ENCODE data around the gene TBX5. TPM values are rescaled to one million over a fixed set of nuclear protein-coding genes. Genes with fewer than 3 reads are reported as not detected.
A peak's percentile ranks its signal among the peaks of the same experiment; 100 is the strongest.

The TBX5 gene
- total RNA-seq, 1 donor from 2014 or later: 8.4 TPM

DNA sequence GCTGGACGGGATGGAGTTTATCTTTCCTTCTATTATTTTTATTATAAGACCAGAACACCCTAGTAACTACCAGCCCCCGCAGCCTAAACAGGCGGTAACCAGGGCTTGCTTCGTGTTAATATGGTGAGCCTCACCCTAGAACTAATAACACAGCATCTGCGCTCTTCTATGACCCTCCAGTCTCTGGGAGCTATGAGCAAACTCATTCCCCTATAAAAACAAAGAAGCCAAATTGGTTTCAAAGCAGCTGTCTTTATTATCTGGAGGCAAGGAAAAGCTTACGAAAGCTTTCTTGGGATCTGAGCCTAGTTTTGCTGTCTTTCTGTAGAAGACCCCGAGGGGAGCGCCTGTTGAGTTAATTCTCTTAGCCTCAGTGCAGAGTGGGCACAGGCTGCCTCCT lies 85.0 kb downstream of the TBX5 start:
- Mint-ChIP-seq H3K9me3 (peaks cover 3% of the 10 kb centered on the region), H3K27me3 (ENCODE audit: low read depth) (peaks cover 18% of the 10 kb centered on the region)
- TF ChIP-seq, protein P1, sequence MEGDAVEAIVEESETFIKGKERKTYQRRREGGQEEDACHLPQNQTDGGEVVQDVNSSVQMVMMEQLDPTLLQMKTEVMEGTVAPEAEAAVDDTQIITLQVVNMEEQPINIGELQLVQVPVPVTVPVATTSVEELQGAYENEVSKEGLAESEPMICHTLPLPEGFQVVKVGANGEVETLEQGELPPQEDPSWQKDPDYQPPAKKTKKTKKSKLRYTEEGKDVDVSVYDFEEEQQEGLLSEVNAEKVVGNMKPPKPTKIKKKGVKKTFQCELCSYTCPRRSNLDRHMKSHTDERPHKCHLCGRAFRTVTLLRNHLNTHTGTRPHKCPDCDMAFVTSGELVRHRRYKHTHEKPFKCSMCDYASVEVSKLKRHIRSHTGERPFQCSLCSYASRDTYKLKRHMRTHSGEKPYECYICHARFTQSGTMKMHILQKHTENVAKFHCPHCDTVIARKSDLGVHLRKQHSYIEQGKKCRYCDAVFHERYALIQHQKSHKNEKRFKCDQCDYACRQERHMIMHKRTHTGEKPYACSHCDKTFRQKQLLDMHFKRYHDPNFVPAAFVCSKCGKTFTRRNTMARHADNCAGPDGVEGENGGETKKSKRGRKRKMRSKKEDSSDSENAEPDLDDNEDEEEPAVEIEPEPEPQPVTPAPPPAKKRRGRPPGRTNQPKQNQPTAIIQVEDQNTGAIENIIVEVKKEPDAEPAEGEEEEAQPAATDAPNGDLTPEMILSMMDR (IDR thresholded peaks at IDR 0.05; ENCODE audit: unreplicated experiment): no peak

DNA sequence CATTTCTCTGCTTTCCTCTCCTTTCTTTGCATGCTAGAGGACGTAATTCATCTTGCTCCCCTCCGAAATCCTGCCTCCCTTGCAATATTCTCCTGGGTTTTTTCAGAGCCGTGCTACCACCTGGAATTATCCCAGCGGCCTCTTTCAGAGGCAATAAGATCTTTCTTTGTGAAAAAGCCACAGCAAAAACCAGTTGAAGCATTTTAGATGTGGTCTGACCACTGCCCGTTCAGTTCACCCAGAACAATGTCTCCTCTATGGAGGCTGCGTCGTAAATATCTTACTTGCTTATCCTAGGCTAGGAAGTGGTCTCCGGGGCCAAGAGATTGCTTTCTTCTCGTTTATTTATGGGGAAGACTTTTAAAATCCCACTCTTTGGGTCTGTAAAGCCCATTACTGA lies 85.8 kb downstream of the TBX5 start:
- no peak for DNase-seq (ENCODE audit: low spot score in 2 of 2, unreplicated experiment in 2 of 2)

More for the DNA sequence above, 85.0 kb downstream of the TBX5 start:
- H3K27ac Mint-ChIP-seq: no peak overlapping the region
- no peak for DNase-seq (ENCODE audit: low spot score in 2 of 2, unreplicated experiment in 2 of 2)
- H3K4me3 Mint-ChIP-seq: no peak overlapping the region
- peaks cover 2% of the 10 kb centered on the region for H3K4me1 Mint-ChIP-seq
- H3K36me3 Mint-ChIP-seq: no peaks in the 10 kb centered on the region

DNA sequence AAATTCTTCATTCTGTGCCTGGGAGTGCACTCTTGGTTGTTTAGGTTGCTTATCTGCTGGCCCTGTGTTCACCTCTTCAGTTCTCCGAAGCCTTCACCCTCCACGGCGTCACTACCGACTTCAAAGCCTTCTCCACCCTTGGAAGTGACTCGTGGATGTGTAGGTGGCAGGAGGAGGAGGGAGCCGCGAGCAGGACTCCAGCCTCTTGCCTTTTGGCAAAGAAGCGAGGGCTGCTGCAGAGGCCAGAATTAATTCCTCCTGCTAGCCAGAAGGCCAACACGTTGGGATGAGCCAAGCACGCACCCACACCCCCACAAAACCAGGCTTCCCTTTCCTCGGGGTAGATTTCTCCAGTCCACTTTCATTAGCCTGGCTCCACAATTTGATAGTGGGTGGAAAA lies 86.5 kb downstream of the TBX5 start:
- H3K27me3 Mint-ChIP-seq (ENCODE audit: low read depth): peaks cover 11% of the 10 kb centered on the region
- peak overlapping the region; percentile 32 for H3K27ac Mint-ChIP-seq
- H3K4me3 Mint-ChIP-seq: no peak overlapping the region
- TF ChIP-seq, protein P1 (IDR thresholded peaks at IDR 0.05; ENCODE audit: unreplicated experiment): no peak
- H3K9me3 Mint-ChIP-seq: peaks cover 3% of the 10 kb centered on the region
- no peak for DNase-seq (ENCODE audit: low spot score in 2 of 2, unreplicated experiment in 2 of 2)
- no peaks in the 10 kb centered on the region for H3K36me3 Mint-ChIP-seq
- peaks cover 2% of the 10 kb centered on the region for H3K4me1 Mint-ChIP-seq

More for the DNA sequence above, 85.8 kb downstream of the TBX5 start:
- Mint-ChIP-seq H3K9me3 (peaks cover 3% of the 10 kb centered on the region), H3K36me3 (no peaks in the 10 kb centered on the region), H3K4me3 (no peak overlapping the region), H3K4me1 (peaks cover 2% of the 10 kb centered on the region), H3K27me3 (ENCODE audit: low read depth) (peaks cover 10% of the 10 kb centered on the region), H3K27ac (peak overlapping the region; percentile 47)
- TF ChIP-seq, protein P1 (IDR thresholded peaks at IDR 0.05; ENCODE audit: unreplicated experiment): no peak

DNA sequence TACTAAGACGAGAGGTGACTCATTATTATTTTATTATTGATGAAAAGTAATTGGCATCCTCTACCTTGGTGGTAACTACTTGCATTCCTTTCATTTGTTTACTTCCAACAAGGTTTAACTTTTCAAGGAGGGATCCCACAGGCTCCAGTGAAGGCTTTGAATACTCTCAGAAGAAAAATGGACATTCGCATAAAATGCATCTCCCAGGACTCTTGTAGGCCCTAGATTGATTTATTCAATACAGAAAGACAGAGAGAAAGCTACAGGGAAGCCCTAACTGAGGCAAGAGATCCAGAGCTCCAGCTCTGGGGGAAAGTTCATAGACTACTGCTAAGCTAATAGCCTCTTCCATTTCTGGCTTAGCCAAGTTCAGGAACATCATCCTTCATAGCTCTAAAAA lies 87.0 kb downstream of the TBX5 start:
- H3K4me1 Mint-ChIP-seq: peaks cover 2% of the 10 kb centered on the region
- H3K36me3 Mint-ChIP-seq: no peaks in the 10 kb centered on the region
- no peak overlapping the region for H3K27ac Mint-ChIP-seq
- TF ChIP-seq, protein P1 (IDR thresholded peaks at IDR 0.05; ENCODE audit: unreplicated experiment): no peak
- no peak overlapping the region for H3K4me3 Mint-ChIP-seq
- peaks cover 3% of the 10 kb centered on the region for H3K9me3 Mint-ChIP-seq
- peaks cover 14% of the 10 kb centered on the region for H3K27me3 Mint-ChIP-seq (ENCODE audit: low read depth)
- no peak for DNase-seq (ENCODE audit: low spot score in 2 of 2, unreplicated experiment in 2 of 2)

DNA sequence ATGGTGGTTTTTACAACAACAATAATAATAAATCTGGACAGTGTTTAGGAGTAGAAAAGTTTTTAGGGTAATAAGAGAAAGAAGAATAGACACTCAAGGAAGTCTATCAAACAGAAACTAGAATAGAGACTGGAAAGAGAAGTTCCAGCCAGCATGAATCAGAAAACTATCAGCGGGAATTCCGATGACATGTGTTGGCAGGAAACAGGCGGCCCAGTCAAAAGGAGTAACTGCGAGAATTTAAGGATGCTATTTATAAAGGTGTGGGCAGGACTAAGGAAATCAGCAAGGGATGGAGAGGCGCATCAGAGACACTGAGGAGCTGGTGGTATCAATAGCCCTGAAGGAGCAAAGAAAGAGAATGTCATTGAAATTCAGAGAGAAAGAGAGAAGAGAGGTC lies 89.9 kb downstream of the TBX5 start:
- no peak for DNase-seq (ENCODE audit: low spot score in 2 of 2, unreplicated experiment in 2 of 2)
- H3K36me3 Mint-ChIP-seq: no peaks in the 10 kb centered on the region

More for the DNA sequence above, 89.9 kb downstream of the TBX5 start:
- H3K4me1 Mint-ChIP-seq: peaks cover 2% of the 10 kb centered on the region
- peaks cover 3% of the 10 kb centered on the region for H3K9me3 Mint-ChIP-seq
- no peak overlapping the region for H3K27ac Mint-ChIP-seq
- no peak overlapping the region for H3K4me3 Mint-ChIP-seq
- H3K27me3 Mint-ChIP-seq (ENCODE audit: low read depth): peaks cover 11% of the 10 kb centered on the region
- TF ChIP-seq, protein P1 (IDR thresholded peaks at IDR 0.05; ENCODE audit: unreplicated experiment): no peak
